Progenitor cell of endocrine pancreas (in vitro differentiated cells): ENCODE data around the gene ARHGEF4. TPM values are rescaled to one million over a fixed set of nuclear protein-coding genes. Genes with fewer than 3 reads are reported as not detected.

Source experiments
- DNase-seq: peaks from one replicate; pipeline ENCODE4 v3.0.0; 2021; ENCODE audit warnings: low spot score; ENCODE audit not compliant: unreplicated experiment
- H3K27ac Mint-ChIP-seq: 2 replicates; pipeline ENCODE4 v1.8.0; 2021; ENCODE audit warnings: mild to moderate bottlenecking, moderate library complexity, mixed read lengths
- H3K27me3 Mint-ChIP-seq: 2 replicates; pipeline ENCODE4 v1.8.0; 2021; ENCODE audit warnings: mixed read lengths
- H3K36me3 Mint-ChIP-seq: 2 replicates; pipeline ENCODE4 v1.8.0; 2022; ENCODE audit warnings: mixed read lengths; ENCODE audit not compliant: insufficient read depth
- H3K4me1 Mint-ChIP-seq: 2 replicates; pipeline ENCODE4 v1.8.0; 2021; ENCODE audit warnings: low read depth, mixed read lengths
- H3K4me3 Mint-ChIP-seq: 2 replicates; pipeline ENCODE4 v1.8.0; 2021; ENCODE audit warnings: low read depth, mild to moderate bottlenecking, moderate library complexity, mixed read lengths
- H3K9me3 Mint-ChIP-seq: 2 replicates; pipeline ENCODE4 v1.8.0; 2021; ENCODE audit warnings: low read depth, mixed read lengths
- total RNA-seq: library from RNA; stranded (reverse); gene quantifications from 2 replicates; pipeline ENCODE4 v1.2.1, GENCODE V29; 2021
- TF ChIP-seq, protein P1 (sequence below): fragments of 200-600 bp; sonication (generic); IDR thresholded peaks from one replicate; pipeline ENCODE4 v1.5.0; 2021; ENCODE audit warnings: antibody characterized with exemption, mild to moderate bottlenecking; ENCODE audit not compliant: unreplicated experiment

Gene ARHGEF4
- total RNA-seq, 1 donor from 2014 or later: 5.6 TPM

DNA sequence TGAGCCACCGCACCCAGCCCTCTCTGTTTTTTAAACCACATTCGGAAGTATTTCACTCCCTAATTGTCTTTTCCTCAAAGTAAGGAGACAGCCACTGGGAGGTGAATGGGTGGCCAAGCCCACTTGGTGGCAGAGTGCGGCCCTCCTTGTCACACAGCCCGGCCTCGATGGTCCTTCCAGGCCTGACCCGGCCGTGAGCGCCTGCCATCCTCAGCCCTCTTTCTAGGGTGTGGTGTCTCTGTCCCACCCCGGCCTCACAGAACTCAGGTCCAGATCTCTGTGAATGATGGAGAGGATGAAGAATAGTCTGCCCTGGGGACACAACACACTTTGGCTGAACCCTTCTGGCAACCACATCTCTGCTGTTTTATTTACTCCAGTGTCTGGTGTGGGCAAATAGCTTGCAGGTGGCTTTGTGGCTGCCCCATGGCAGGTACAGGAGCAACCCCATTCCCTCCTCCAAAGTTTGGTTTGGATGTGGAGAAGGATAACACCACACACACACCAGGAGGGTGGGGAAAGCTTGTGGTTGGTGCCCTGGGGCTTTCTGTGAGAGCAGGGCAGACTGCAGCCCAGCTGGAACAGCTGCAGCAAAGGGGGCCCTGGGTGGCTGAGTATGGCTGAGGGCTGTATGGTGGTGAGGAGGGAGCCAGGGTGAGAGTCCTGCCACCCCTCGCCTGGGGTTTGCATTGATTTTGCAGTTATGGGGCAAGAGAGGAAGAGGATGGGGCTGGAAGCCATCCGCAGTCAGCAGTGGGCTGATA, 167.9 kb downstream of the ARHGEF4 start:
- Mint-ChIP-seq H3K4me3 (no peak overlapping the region), H3K4me1 (no peaks in the 10 kb centered on the region), H3K27me3 (peaks cover 6% of the 10 kb centered on the region), H3K9me3 (no peaks in the 10 kb centered on the region), H3K27ac (no peak overlapping the region), H3K36me3 (no peaks in the 10 kb centered on the region)
- TF ChIP-seq, protein P1, sequence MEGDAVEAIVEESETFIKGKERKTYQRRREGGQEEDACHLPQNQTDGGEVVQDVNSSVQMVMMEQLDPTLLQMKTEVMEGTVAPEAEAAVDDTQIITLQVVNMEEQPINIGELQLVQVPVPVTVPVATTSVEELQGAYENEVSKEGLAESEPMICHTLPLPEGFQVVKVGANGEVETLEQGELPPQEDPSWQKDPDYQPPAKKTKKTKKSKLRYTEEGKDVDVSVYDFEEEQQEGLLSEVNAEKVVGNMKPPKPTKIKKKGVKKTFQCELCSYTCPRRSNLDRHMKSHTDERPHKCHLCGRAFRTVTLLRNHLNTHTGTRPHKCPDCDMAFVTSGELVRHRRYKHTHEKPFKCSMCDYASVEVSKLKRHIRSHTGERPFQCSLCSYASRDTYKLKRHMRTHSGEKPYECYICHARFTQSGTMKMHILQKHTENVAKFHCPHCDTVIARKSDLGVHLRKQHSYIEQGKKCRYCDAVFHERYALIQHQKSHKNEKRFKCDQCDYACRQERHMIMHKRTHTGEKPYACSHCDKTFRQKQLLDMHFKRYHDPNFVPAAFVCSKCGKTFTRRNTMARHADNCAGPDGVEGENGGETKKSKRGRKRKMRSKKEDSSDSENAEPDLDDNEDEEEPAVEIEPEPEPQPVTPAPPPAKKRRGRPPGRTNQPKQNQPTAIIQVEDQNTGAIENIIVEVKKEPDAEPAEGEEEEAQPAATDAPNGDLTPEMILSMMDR: no peak
- DNase-seq: no peak

DNA sequence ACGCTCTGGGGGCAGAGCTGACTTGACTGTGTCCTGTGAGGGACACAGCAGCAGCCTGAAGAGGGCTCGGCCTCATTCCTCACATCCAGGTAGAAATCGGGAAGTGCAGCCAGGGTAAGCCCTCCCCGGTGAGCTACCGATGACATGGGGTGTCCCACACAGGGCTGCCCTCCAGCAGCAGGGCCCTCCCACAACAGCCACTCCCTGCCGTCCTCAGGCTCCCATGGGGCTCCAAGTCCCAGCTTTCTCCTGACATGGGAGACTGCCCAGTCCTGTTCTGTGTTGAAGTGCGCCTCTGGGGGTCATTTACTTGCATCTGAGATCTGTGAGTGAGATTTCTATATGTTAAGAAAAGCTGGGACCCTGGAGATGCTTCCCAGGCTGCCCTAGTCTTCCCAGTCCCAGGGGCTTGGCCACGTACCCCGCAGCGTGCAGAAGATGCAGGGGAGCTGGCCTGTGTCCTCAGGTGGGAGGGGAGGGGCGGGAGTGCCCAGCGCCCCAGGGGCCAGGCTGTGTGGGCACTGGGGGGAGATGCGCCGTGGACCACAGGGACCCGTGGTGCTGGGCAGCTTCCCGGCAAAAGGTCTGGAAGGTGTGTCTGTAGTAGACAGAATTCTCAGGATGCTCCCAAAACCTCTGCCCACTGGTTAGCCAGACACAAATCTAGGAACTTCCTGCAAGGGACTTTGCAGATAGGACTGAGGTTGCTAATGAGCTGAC, 168.7 kb downstream of the ARHGEF4 start:
- Mint-ChIP-seq H3K4me1 (no peaks in the 10 kb centered on the region), H3K9me3 (no peaks in the 10 kb centered on the region), H3K27me3 (peaks cover 9% of the 10 kb centered on the region), H3K4me3 (no peak overlapping the region), H3K27ac (no peak overlapping the region), H3K36me3 (no peaks in the 10 kb centered on the region)
- TF ChIP-seq, protein P1: no peak
- no peak for DNase-seq

DNA sequence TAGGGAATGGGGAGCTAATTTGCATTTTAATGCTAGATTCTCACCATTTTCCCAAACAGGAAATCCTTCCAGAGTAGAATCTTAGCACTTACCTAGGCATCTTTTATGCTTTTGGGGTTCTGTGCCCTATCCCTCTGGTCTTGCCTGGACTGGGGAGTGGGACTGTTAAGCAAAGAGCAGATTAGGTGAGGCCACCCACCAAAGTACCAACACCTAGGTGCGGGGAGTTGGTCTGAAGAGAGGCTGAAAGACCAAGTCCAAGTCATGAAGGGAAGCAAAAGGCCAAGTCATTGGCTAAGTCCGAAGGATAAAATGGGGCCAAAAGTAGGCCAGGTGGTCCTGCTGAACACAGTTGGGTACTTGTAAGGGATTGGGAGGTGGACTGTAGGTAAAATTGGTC, 169.8 kb downstream of the ARHGEF4 start:
- Mint-ChIP-seq H3K4me3 (no peak overlapping the region), H3K27ac (no peak overlapping the region), H3K27me3 (peaks cover 20% of the 10 kb centered on the region), H3K9me3 (no peaks in the 10 kb centered on the region), H3K4me1 (no peaks in the 10 kb centered on the region), H3K36me3 (no peaks in the 10 kb centered on the region)
- TF ChIP-seq, protein P1: no peak
- DNase-seq: no peak

DNA sequence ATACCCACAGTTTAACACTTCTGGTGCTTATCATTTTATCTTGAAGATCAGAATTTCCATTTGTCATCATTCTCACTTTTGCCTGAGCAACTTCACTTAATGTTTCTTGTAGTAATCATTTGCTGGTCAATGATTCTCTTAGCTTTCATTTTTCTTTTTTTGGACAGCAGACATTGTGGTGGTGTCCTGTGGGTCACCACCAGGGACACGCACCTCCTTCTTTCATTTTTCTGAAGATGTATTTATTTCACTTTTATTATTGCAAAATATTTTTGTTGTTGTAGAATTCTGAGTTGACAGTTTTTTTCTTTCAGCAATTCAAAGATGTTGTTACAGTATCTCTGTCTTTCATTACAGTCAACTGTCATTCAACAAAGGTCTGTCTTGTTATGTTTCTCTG, 172.3 kb downstream of the ARHGEF4 start:
- no peaks in the 10 kb centered on the region for H3K4me1 Mint-ChIP-seq
- H3K27ac Mint-ChIP-seq: no peak overlapping the region
- TF ChIP-seq, protein P1: no peak
- H3K36me3 Mint-ChIP-seq: no peaks in the 10 kb centered on the region
- no peak overlapping the region for H3K4me3 Mint-ChIP-seq
- no peak for DNase-seq
- no peaks in the 10 kb centered on the region for H3K9me3 Mint-ChIP-seq
- peaks cover 21% of the 10 kb centered on the region for H3K27me3 Mint-ChIP-seq

DNA sequence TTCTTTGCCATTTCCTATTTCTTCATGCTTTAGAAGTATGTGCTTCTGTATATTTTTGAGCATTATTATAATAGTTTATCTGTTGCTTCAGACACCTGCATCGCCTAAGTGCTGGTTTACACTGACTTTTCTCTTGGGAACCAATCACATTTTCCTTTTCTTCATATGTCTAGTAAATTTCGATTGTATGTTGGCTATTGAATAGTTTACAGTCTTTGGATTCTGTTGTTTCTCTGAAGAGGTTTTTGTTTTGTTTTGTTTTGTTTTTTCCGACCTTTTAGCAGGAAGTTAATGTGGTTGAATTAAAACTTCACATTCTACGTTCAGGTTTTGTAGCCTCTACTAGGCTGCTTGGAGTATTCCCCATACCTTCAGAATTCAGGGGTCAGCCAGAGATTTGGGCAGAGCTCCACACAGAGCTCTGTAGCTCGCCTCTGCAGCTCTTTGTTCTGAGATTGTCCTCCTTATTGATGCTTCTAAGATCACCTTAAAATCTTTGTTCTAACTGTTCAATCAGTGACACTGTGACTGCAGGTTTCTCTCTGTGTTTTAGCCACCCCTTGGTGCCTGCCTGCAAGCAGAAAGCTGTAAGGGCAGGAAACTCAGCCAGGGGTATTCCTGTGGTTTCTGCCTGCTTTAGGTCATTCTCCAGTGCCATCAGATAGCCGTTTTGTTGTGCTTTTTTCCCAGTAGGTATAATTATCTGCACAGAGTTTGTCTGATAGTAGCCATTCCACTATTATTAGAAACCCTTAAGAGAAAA, 173.2 kb downstream of the ARHGEF4 start:
- Mint-ChIP-seq H3K27ac (no peak overlapping the region), H3K4me1 (no peaks in the 10 kb centered on the region), H3K9me3 (no peaks in the 10 kb centered on the region), H3K36me3 (no peaks in the 10 kb centered on the region), H3K27me3 (peaks cover 27% of the 10 kb centered on the region), H3K4me3 (no peak overlapping the region)
- TF ChIP-seq, protein P1: no peak
- DNase-seq: no peak
